Activated naive CD4-positive, alpha-beta T cell treated with Interleukin-2 at 50 U/mL for 16 hours (primary cell): ENCODE data around the gene KCP.
"Not testable (repeated sequence)": the region's sequence is repeated elsewhere in the genome, so short reads cannot be mapped to it uniquely, and the experiment has no call there.

Experiments used
- DNase-seq: peaks from one replicate; pipeline ENCODE4 v3.0.0-alpha.2; 2020

Gene KCP

DNA sequence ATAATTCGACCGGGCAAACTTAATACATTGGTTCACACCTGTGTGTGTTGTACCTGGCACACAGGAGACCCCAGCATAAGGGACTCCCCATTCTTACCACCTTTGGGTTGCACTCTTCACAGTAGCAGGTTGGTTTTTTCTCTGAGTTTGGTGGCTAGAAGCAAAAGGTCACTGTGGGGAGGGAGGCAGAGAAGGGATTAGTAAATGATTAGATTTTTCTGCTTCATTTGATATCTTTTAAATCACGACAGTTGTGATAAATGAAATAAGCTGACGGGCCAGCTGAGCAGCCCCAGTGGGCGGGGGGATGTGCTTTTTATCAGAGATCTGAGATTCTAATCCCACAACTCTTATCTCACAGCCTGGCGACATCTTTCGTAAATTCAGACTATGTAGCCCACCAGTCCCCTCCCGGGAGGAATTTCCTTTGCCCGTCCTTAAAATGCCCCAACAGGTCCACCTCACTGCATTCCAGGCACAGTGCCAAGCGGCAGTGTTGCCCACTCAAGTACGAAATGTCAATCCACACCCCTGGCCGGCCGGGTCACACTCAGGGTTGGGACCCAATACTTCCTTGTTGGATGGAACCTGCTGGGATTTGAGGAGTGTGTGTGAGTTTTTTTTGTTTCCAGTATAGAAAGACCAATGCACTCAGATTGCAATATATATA, 10.5 kb upstream of the KCP start:
- no peak for DNase-seq

DNA sequence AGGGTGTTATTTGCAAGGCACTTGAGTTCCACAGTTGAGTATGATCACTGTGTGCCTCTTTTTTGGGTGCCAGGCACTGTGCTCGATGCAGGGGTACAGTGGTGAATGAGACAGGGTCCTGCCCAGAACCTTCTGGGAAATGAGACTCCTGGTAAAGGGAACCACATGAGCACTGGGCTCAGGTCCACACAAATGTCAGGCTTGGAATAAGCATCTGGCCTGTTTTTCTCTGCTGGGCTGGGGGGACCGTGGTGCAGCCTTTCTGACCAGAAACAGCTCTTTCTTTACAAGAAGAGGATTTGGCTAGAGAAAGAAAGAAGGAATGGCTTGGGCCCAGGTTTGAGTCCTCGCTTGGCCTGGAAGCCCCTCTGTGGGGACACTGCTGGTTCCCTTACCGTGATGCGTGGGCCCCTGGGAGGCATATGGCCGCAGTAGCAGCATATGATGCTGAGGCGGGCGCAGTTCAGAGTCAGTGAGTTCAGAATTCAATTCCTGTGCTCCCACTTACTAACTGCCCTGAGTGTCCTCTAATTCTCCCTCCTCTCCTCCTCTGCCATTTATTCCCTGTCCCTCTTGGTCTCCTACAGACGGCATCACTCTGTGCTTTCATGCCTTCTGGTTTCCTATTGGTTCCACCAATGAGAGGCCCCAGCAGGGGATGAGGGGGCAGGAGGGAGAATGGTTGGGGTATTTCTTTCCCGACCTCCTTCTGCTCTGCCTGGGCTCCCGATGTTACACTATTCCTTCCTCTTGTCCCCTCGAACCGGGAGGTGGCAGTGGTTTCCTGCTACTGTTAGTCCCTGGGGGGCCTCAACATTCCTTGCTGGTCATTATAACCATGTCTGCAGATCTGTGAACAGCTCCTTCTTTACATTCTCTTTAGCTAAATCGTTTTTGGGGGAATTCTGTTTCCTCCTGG, 9.6 kb upstream of the KCP start:
- DNase-seq, result no peak

DNA sequence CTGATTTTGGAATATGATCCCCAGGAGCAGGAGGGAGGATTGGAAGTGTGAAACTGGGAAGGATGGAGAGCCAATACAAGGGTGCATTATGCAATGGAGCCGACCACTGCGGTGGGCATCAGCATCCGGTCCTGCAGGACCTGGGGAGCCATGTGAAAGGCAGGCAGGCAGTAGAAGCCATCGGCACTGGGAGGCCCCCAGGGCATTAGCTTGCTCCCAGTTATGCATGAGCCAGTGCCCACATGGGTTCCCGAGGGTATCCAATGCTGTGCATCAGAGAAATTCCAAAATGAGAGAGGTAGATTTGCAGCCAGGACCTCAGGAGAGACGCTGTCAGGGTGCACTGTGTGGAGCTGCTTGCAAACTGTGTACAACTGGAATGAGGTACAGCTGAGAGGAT, 8.7 kb upstream of the KCP start:
- DNase-seq, result no peak

DNA sequence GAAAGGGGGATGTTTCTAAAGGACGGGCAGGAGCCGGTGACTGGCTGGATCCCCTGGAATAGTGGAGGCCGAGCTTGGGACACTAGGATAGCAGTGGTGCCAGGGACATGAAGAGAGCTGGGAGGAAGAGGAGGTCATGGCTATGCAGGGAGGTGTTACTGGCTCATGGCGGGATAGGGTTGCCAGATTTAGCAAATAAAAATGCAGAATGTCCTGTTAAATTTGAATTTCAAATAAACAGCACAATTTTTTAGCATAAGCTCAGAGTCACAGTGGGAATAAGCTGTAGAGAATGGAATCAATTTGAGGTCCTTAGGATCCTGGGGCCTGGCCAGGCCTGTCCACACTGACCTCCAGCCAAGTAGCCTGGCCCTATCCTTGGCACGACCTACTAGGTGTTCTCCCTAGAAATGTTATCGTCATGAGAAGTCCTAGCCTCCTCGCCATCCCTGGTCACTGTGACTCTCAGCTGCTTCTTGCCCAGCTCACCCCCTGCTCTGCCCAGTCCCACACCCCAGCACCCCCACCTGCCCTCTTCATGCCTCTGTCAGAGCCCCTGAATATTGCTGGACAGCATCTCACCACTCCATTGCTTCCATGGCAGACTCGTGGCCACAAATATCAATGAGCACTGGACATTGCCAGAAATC, 7.6 kb upstream of the KCP start:
- no peak for DNase-seq

DNA sequence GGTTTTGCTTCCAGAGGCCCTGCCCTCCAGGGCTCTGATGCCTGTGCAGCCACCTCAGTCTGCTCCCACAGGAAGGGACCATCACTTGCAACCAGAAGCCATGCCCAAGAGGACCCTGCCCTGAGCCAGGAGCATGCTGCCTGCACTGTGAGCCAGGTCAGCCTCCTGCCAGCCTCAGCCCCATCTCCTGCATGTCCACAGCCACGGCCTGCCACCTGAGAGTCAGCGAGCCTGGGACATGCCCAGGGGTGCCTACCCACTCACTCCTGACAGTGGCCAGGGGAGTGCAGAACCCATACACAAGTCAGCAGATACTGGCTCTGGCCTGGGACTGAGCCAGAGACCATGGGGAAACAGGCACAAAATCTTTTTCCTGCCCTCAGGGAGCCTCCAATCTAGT, 6.6 kb upstream of the KCP start:
- DNase-seq, result no peak

DNA sequence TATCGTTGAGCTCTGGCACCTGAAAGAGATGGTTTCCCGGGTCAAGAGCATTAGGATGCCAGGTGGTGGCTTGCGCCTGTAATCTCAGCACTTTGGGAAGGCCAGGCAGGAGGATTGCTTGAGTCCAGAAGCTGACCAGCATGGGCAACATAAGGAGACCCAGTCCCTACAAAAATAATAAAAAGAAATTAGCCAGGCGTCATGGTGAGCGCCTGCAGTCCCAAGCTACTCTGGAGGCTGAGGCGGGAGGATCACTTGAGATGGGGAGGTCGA, 6.1 kb upstream of the KCP start:
- DNase-seq, result no peak

DNA sequence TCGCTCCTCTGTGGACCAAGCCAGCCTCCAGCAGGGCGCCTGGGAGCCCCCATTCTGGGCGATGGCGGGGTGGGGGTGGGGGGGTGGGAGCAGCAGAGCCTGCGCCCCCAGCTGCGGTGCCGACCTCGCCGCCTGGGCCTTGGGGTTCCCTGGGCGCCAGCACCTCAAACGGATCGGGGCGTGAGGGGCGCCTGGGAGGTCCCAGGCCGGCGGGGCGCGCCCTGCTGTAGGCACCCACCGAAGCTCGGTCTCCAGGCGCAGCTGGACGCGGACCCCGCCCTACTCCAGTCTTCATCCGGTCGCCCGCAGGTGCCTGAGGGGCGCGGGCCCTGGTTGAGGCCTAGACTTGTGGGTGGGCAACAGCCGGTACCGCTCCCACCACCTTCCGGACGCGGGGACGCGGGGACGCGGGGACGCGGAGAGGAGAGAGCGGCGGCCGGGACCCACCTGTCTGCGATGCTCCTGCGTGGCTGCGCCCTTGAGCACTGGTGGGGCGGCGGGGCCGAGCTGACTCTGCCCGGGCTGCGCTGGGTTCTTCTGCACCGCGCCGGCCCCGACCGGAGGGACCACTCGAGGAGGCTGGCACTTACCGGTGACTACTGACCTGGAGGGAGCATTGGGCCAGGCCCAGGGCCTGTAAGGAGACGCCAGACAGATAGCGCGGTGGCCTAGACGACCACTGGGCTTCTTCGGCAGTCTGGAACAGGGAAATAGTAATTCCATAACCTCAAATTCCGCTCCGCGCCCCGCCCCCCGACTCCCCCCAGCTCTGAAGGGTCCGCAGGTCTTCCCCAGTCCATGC, 5.5 kb upstream of the KCP start:
- DNase-seq, result no peak

DNA sequence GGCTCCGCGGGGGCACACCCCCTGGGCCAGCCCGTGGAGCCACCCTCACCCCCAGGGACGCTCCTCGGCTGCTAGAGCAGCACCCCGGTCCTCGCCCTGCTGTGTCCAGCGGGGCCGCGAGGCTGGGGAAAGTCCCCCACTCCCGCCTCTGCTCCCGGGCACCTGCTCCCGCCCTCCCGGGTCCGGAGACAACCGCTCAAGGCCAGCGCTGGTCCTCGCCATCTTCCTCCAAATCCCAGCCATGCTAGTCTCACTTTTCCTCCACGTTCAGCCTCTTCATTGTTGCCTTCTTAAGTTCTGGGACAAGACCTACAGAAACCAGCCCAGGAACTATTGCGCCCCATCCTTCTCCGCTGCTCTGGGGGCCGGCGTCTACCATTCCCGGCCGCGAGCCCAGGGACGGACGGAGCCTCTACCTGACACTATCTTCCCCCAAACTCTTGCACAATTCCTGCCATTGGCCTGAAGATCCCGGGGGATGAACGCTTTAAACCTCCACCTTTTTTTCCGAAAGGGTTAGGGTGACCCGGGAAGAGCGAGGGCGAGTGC, 4.8 kb upstream of the KCP start:
- no peak for DNase-seq

DNA sequence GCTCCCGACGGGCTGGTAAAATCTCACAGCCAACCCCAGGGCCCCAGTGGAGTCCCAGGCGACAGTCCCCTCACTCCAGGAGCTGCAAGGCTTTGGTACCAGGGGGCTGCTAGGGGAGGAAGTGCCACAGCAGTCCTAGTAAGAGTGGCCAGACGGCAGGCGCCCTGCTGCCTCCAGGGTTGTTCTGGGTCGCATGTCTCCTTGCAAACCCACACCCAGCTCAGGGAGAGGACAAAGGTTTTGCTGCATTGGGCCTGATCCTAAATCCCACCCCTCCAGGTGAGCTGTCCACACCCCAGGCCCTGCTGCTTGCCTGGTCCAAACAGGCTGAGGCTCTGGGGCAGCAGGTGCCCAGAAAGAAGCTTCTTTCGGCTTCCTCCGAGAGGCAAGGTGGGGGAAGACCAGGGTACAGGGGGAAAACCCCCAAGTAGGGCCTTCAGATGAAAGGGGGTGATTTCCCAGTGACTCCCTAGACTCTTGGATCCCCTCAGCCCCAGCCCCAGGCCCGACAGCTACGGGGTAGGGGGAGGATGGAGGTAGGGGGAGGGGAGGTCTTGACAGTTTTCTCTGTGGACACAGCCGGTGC, 4.2 kb upstream of the KCP start:
- no peak for DNase-seq

DNA sequence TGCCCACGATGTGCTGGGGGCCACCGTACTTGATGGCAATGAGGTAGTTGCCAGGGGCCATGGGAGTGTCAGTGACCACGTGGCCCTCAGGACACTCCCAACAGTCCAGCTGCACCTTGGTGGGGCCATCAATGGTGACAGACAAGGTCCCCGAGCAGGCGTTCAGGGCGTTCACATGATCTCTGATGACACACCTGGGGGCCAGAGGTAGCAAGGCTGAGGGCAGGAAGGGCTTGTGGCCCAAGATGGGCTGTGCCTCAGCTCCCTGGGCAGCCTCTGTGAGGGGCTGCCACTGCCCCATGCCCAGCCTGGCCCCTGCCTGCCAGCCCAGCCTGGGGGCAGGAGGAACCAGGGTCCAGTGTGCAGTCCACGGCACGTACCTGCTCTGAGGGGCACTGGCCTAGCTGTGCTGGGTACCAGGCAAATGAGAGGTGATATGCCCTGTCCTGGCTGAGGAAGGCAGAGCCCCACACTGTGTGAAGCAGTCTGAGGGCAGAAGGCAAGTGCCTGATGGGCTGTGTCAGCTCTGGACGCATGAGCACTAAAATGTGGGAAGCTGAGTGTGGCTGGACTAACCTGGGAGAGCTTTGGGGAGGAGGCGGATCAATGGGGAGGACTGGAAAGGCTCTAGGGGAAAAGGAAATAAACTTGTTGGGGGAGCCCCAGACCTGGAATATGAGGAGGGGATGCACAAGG, 3.5 kb upstream of the KCP start:
- no peak for DNase-seq

DNA sequence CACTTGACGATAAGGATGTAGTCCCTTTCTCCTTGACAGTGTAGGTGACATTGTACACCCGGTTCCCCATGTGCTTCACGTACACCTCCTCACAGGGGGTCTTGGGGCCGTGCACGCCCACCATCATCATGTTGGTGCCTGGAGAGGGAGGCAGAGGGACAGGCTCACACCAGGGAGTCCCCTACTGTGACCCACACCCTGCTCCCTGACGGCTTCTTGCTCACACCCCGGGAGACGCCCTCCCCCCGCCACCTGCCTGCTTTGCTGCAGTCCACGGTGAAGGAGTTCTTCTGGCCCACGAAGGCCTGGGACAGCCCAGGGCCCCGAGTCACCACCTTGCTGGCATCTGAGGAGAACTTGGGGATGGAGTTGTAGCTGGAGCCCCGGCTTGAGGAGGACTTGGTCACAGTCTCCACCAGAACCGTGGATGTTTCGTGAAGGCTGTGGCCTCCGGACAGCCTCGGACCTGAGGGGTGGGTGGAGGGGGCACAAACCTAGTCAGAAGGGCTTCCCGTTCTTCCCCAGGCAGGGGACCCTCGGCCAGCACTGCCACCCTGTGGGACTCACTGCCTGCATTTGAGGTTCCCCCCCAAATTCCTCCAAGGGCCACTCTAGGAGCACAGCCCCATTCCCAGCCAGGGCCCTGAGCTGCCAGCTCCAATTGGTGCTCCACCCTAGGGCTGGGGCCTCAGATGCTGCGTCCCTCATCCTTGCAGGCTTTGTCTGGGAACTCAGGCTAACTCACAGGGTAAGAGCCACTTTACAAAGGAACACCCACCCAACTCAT, 2.4 kb upstream of the KCP start:
- DNase-seq, result not testable (repeated sequence)

DNA sequence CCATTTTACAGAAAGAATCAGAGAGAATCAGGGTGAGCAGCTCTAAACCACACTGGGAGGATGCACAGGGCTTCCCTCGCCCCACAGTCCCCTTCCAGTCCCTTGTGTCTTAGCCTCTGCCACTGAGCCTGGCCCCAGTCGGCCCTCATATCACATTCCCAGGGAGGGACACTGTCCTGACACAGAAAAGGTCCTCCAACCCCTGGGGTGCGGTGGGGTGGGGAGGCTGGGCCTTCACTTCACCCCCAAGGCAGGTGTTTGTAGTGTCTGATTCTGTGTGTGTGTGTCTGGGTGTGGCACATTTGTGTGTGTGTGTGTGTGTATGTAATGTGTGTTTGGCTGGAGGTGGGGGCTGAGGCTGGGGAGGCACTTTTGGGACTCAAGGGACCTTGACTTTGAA, 1.8 kb upstream of the KCP start:
- DNase-seq, result no peak

DNA sequence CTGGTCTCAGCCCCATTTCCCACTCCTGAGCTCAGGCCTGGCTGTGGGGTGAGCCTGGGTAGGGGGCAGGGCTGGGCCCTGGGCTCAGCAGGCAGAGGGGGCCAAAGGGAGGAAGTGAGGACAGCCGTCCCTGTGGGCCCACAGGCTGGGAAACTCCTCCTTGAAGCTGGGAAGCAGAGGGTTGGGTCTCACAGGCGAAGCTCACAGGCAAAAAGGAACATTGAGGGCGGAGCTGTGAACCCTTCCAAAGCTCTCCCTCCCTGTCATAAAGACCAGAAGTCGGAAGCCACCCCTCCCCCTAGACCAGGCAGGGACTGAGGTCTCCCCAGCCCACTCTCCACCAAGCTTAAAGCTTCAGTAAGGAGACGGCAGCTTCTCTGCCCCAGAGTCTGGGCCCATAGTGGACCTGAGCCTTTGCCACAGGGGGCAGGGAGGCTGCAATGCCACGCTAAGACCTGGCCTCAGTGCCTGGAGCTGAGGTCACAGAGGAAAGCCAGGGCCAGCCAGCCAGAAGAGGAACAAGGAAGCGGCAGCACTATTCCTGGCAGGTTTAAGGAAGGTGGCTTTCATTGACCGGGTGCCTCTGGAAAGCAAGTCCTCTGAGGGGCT, 1.0 kb upstream of the KCP start:
- DNase-seq, result no peak

DNA sequence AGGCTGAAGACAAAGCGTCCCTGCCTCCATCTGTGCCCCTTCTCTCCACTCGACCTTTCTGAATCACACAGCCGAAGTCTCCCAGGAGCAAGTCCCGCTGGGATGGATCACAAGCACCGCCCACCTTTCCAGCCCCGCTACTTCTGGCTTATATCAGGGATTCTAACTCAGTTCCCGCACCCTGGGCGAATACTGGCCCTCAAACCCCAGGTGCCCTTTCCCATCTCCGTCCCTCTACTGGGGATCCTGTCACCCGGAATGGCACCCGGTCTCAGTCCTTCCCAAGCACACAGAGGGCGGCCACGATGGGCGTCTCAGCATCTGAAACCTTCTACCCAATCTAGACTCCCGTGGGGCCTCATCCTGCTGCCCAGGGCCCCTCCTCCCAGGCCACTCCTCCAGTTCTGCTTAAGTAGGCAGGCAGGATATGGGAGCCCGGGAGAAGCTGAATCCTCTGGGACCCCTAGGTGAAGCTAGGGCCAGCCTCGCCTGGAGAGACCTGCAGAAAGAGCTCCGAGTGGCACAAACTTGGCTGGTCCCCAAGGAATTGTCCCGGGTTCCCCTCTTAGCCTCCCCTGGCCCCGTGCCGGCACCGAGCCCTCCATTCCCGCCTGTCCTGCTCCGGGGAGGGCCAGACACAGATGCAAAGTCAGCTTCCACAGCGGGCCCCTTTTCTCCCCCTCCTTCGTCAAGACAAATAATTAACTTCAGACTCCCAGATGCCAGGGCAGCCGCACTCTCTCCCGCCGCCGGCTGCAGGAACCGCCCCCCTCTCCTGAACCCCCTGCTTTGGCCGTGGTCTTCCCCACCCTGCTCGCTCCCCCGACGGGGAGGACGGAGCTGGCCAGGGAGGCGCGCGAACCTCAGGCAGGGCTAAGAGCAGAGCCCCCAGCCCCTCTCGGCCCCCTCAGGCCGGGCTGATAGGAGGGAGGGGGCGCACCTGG, 612 bp downstream of the KCP start:
- no peak for DNase-seq

DNA sequence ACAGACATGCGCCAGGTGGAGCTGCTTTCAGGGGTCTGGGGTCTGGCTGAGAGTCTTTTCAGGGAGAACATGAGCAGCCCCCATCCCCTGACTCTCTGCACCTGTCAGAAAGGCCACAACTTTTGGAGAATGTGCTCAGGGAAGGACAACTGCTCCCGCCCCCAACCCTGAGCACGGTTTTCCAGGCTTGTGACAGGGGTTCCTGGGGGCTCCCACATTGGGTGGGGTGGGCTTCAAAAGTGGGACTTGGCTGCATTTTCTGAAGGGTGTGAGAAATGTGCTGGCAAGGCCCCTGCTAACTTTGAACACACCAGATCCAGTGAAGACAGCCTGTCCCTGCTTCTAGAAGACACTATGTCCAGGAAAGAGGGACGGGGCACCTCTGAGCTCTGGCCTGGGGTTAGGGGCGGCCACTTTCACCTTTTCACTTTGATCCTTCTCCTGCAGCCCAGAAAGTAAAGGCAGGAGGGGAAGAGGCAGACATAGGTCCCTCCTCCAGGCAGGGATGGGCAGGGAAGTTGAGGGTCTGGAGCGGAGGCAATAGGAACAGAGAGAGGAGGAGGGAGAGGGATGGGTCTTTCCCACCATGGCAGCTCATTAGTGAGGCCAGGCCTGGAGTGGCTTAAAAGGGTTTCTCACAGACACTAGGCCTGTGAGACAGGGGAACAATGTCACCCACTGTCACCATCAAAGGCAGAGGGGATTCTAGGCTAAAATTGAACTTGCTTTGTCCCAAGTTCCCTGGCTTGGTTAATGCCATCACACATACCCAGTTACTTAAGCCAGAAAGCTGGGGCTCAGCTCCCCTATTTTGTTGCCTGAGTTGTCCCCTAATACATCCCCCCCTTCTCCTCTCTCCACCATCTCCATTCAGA, 1.5 kb downstream of the KCP start:
- no peak for DNase-seq

DNA sequence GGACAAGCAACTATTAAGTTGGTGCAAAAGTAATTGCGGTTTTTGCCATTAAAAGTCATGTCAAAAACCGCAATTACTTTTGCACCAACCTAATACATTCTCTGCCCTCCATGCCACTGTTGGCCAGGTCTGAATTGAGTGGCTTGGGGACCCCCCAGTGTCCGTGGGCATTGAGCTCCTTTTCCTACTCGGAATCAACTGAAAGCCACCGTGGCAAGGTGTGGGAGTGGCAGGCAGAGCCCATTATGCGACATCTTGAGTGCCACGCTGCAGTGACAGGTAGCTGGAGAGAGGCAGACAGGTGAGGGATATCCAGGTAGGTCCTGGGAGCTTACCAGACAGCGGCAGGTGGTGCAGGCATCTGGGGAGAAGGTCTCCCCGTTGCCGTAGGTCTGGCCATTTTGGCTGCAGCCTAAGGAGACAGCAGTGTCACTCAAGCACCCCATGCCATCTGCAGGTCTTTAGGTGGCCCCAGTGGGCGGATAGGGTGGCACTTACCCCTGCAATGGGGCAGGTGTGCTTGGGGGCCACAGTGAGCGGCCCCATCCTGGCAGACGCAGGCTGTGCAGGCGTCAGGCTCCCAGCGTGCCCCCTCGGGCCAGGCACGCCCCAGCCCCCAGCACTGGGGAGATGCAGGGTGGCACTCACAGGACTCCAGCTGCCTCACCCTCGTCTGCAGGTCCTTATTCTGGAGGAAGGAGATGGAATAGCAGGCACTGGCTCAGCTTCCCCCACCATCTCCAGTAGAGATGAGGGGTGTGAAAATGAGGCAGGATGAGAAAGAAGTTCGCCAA, 3.5 kb downstream of the KCP start:
- DNase-seq, result no peak

DNA sequence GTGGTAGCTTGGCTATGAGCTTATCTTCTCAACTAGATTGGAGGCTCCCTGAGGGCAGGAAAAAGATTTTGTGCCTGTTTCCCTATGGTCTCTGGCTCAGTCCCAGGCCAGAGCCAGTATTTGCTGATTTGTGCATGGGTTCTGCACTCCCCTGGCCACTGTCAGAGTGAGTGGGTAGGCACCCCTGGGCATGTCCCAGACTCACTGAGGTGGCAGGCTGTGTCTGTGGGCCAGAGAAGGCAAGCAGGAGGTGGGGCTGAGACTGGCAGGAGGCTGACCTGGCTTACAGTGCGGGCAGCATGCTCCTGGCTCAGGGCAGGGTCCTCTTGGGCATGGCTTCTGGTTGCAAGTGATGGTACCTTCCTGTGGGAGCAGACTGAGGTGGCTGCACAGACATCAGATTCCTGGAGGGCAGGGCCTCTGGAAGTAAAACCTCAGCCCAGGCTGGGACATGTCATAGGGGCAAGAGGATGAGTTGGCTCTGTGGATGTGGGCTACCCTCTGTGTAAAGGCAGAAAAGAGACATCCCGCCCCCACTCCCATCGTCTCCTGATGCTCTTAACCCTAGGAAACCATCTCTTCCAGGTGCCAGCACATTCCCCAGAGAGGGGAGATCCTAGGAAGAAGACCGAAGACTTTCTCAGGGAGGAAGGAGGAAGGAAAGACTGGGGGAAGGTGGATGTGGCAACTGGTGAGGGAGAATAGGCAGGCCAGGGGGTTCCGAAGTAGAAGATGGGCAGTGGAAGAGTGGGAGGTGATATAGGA, 4.3 kb downstream of the KCP start:
- no peak for DNase-seq
